ENCODE results near the gene CERS3. TPM values are rescaled to one million over a fixed set of nuclear protein-coding genes. Genes with fewer than 3 reads are reported as not detected.
A peak's percentile ranks its signal among the peaks of the same experiment; 100 is the strongest.

CERS3 gene
- total RNA-seq, 2 experiments from 2014 or later = 0.19 to 0.31 TPM

DNA sequence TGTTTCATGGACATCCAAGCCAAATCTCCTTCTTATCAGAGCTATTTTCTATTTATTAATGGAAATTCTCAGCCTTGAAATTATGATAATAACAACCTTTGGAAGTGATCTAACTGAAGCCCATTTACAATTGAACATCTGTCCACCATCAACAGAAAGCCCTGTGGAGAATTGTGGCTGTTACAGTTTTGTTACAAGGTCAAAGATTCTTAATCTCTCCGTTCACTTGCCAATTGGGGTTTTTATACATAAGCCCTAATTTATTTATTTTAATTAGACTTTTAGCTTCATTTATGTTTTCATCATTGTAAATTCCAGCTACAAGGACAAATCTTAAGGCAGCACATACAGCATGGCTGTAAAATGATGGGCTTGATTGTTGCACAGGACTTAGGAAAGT, 3.3 kb downstream of the CERS3 start:
- Mint-ChIP-seq H3K27ac (no peak overlapping the region), H3K27me3 (no peaks in the 10 kb centered on the region), H3K36me3 (no peaks in the 10 kb centered on the region), H3K4me3 (no peak overlapping the region), H3K4me1 (ENCODE audit: low read depth) (peaks cover 19% of the 10 kb centered on the region), H3K9me3 (peaks cover 4% of the 10 kb centered on the region)
- intact Hi-C loops (cut with micrococcal nuclease) = no loop called here
- no peak for DNase-seq
- ChIA-PET POLR2A (no interaction called here), CTCF (interaction anchor here (0.6 kb wide), 1 partner anchor 141 kb away, joined by 3 read pairs; no protein-coding TSS in a partner anchor)

DNA sequence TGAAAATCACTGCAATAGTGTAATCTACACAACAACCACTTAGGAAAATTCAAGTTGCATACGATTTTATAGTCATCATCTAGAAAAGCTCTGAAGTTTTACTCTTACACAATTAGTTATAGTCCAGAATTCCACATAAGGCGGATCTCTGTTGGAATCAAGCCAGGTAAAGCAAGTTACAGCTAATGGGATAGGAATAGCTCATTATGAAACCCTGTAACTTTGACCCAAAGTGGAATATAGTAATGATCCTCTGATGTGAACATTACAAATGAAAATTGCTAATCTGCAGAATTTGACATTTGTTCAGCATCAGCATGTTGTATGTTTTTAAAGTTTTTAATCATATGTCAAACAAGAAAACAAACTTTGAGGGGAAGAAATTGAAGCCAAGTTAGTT, 4.4 kb downstream of the CERS3 start:
- H3K4me1 Mint-ChIP-seq (ENCODE audit: low read depth) = peaks cover 20% of the 10 kb centered on the region
- H3K27me3 Mint-ChIP-seq = no peaks in the 10 kb centered on the region
- H3K9me3 Mint-ChIP-seq = peaks cover 4% of the 10 kb centered on the region
- H3K36me3 Mint-ChIP-seq = no peaks in the 10 kb centered on the region
- DNase-seq = no peak
- H3K27ac Mint-ChIP-seq = no peak overlapping the region
- intact Hi-C loops (cut with micrococcal nuclease) = no loop called here
- CTCF ChIA-PET = no interaction called here
- H3K4me3 Mint-ChIP-seq = no peak overlapping the region
- POLR2A ChIA-PET = no interaction called here

DNA sequence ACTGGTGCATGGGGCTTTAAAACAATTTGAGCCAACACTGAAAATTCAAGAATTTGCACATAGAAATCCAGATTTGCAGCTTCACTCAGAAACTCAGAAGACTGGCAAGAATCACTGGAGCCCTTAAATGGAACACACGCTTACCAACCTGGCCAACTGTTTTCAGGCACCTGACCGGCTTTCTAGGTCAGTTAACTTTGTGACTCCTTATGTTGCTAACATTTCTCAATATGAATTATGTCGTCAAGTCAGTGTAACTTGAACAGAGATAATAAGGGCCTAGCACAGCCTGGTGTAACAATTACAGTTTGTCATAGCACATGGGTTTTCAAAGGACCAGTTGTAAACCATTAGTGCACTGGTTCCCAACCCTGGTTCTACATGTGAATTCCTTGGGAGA, 6.8 kb downstream of the CERS3 start:
- DNase-seq = no peak
- peaks cover 4% of the 10 kb centered on the region for H3K9me3 Mint-ChIP-seq
- ChIA-PET POLR2A (no interaction called here), CTCF (no interaction called here)
- H3K4me1 Mint-ChIP-seq (ENCODE audit: low read depth) = peaks cover 19% of the 10 kb centered on the region
- intact Hi-C loops (cut with micrococcal nuclease) = no loop called here
- H3K4me3 Mint-ChIP-seq = no peak overlapping the region
- H3K27ac Mint-ChIP-seq = no peak overlapping the region
- no peaks in the 10 kb centered on the region for H3K36me3 Mint-ChIP-seq
- H3K27me3 Mint-ChIP-seq = no peaks in the 10 kb centered on the region

GRCh38 chr15:100520132-100520921, 8.4 kb downstream of the CERS3 start:
- DNase-seq = no peak
- H3K9me3 Mint-ChIP-seq = peaks cover 4% of the 10 kb centered on the region
- CTCF ChIA-PET = interaction anchor here (1.1 kb wide), 1 partner anchor 52 kb away, joined by 3 read pairs; no protein-coding TSS in a partner anchor

DNA sequence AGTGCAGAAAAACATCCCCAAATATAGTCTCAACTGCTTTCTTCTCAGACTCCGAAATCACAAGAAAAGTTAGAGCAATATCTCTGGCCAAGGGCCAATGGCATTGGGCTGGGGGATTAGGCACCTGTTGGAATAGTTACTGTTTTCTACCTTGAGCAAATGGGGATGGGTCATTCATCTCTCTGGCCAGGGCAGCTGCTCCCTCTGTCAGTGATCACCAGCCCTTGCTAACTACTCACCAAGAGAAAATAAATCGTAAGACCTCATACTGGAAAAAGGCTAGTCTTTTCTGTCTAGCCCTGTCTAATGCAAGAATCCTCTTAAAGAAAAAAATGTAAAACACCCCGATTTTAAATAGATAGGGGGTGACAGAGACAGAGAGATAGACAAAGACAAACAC, 10.9 kb downstream of the CERS3 start:
- POLR2A ChIA-PET = no interaction called here
- H3K27me3 Mint-ChIP-seq = no peaks in the 10 kb centered on the region
- peaks cover under 1% of the 10 kb centered on the region for H3K9me3 Mint-ChIP-seq
- H3K36me3 Mint-ChIP-seq = no peaks in the 10 kb centered on the region
- peaks cover 21% of the 10 kb centered on the region for H3K4me1 Mint-ChIP-seq (ENCODE audit: low read depth)
- intact Hi-C loops (cut with micrococcal nuclease) = no loop called here
- H3K27ac Mint-ChIP-seq = no peak overlapping the region
- H3K4me3 Mint-ChIP-seq = no peak overlapping the region
- DNase-seq = no peak
- CTCF ChIA-PET = no interaction called here

More at GRCh38 chr15:100520132-100520921, 8.4 kb downstream of the CERS3 start:
- POLR2A ChIA-PET = no interaction called here
- H3K36me3 Mint-ChIP-seq = no peaks in the 10 kb centered on the region
- intact Hi-C loops (cut with micrococcal nuclease) = no loop called here
- no peak overlapping the region for H3K4me3 Mint-ChIP-seq
- peaks cover 21% of the 10 kb centered on the region for H3K4me1 Mint-ChIP-seq (ENCODE audit: low read depth)
- H3K27ac Mint-ChIP-seq = no peak overlapping the region
- no peaks in the 10 kb centered on the region for H3K27me3 Mint-ChIP-seq

- intact Hi-C loops (cut with micrococcal nuclease) = no loop called here
- Mint-ChIP-seq H3K27ac (no peak overlapping the region), H3K4me1 (ENCODE audit: low read depth) (peaks cover 21% of the 10 kb centered on the region), H3K9me3 (no peaks in the 10 kb centered on the region), H3K4me3 (no peak overlapping the region), H3K36me3 (no peaks in the 10 kb centered on the region), H3K27me3 (no peaks in the 10 kb centered on the region)
- DNase-seq = no peak
- ChIA-PET POLR2A (no interaction called here), CTCF (no interaction called here)
Observed at GRCh38 chr15:100516643-100517512, 11.9 kb downstream of the CERS3 start.

- peak; percentile 18 for DNase-seq
Observed at GRCh38 chr15:100515758-100516157, 13.0 kb downstream of the CERS3 start.

DNA sequence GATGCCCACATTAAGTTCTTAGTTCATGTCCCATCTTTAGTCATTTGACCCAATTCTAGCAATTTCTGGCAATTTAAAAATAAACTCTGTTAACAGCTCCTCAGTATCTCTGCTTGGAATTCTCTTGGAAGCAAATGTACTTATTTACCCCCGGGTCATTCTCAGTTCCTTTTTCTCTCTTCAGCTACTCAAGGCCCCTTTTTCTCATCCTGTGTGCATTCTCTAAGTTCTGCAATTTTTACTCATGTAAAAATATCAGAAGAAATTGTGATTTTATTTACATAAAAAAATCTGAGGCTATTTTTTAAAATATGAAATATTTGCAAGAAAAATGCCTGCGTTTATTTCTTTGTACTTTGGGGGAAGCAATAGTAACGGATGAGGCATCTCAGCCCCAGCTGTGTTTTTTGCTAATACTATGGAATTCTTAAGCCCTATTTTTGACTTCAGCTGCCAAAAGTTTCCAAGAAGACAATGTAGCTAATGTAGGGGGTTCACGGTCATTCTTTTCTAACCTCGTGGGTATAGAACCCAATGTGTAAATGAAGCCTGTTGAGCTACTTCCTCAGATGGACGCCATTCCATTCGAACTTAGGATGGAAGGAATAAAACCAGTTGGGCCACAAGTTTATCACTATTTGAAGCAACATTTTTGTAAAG, 20.0 kb downstream of the CERS3 start:
- DNase-seq = no peak
- Mint-ChIP-seq H3K27me3 (no peaks in the 10 kb centered on the region), H3K27ac (no peak overlapping the region), H3K4me3 (no peak overlapping the region), H3K36me3 (no peaks in the 10 kb centered on the region), H3K4me1 (ENCODE audit: low read depth) (no peaks in the 10 kb centered on the region), H3K9me3 (no peaks in the 10 kb centered on the region)
- intact Hi-C loops (cut with micrococcal nuclease) = no loop called here
- ChIA-PET POLR2A (no interaction called here), CTCF (no interaction called here)

More at GRCh38 chr15:100515758-100516157, 13.0 kb downstream of the CERS3 start:
- peak overlapping the region; percentile 23 for H3K27ac Mint-ChIP-seq
- H3K36me3 Mint-ChIP-seq = no peaks in the 10 kb centered on the region
- POLR2A ChIA-PET = no interaction called here
- no peaks in the 10 kb centered on the region for H3K27me3 Mint-ChIP-seq
- no peaks in the 10 kb centered on the region for H3K9me3 Mint-ChIP-seq
- peaks cover 15% of the 10 kb centered on the region for H3K4me1 Mint-ChIP-seq (ENCODE audit: low read depth)
- intact Hi-C loops (cut with micrococcal nuclease) = no loop called here
- H3K4me3 Mint-ChIP-seq = no peak overlapping the region
- CTCF ChIA-PET = no interaction called here

DNA sequence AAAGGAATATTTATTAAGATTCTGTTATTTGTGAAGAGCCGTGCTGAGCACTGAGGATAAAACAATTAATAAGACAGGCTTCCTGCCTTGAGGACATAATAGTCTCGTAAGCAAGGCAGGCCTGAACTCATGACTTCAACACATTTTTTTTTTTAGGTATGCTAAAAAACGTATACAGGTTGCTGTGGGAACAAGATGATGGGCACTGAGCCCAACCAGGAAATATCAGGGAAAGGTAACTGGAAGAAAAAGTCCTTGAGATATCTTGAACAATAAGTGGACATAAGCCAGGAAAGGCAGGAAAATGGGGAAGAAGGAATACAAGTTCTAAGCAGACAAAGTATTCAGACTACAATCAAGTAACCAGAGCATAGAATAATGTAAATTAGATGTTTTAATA, 26.1 kb downstream of the CERS3 start:
- no peaks in the 10 kb centered on the region for H3K36me3 Mint-ChIP-seq
- no peaks in the 10 kb centered on the region for H3K27me3 Mint-ChIP-seq
- H3K27ac Mint-ChIP-seq = no peak overlapping the region
- CTCF ChIA-PET = no interaction called here
- no peaks in the 10 kb centered on the region for H3K9me3 Mint-ChIP-seq
- no peak for DNase-seq
- H3K4me1 Mint-ChIP-seq (ENCODE audit: low read depth) = no peaks in the 10 kb centered on the region
- intact Hi-C loops (cut with micrococcal nuclease) = no loop called here
- H3K4me3 Mint-ChIP-seq = no peak overlapping the region
- POLR2A ChIA-PET = no interaction called here

DNA sequence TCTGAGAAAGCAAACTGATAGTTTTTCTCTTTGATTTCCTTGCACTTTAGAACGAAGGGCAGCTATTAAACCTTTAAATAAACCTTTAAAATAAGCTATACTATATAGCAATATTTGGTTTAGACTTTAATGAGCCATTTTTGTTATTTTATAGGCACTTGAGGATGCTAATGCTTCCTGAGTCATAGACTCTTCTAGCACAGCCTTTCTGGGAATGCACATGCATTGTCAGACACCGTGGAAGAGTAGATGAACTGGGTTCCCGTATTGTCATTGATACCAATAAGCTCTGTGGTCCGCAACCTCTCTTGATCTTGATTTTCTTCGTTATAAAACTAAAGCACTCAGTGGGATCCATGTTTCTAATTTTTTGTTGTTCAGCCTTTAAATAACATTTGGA, 27.6 kb downstream of the CERS3 start:
- no peak overlapping the region for H3K27ac Mint-ChIP-seq
- intact Hi-C loops (cut with micrococcal nuclease) = no loop called here
- no peaks in the 10 kb centered on the region for H3K4me1 Mint-ChIP-seq (ENCODE audit: low read depth)
- no peaks in the 10 kb centered on the region for H3K9me3 Mint-ChIP-seq
- ChIA-PET CTCF (no interaction called here), POLR2A (no interaction called here)
- no peaks in the 10 kb centered on the region for H3K36me3 Mint-ChIP-seq
- peaks cover 3% of the 10 kb centered on the region for H3K27me3 Mint-ChIP-seq
- no peak overlapping the region for H3K4me3 Mint-ChIP-seq
- DNase-seq = no peak

- Mint-ChIP-seq H3K9me3 (no peaks in the 10 kb centered on the region), H3K36me3 (no peaks in the 10 kb centered on the region), H3K27ac (no peak overlapping the region), H3K4me3 (no peak overlapping the region), H3K27me3 (peaks cover 3% of the 10 kb centered on the region), H3K4me1 (ENCODE audit: low read depth) (no peaks in the 10 kb centered on the region)
- no peak for DNase-seq
- ChIA-PET POLR2A (no interaction called here), CTCF (interaction anchor here (1.5 kb wide), 1 partner anchor 150 kb away, joined by 4 read pairs; no protein-coding TSS in a partner anchor)
- intact Hi-C loops (cut with micrococcal nuclease) = no loop called here
Observed at GRCh38 chr15:100500226-100500990, 28.3 kb downstream of the CERS3 start.

- DNase-seq = no peak
- H3K27me3 Mint-ChIP-seq = peaks cover 5% of the 10 kb centered on the region
- no peak overlapping the region for H3K4me3 Mint-ChIP-seq
- CTCF ChIA-PET = no interaction called here
- H3K36me3 Mint-ChIP-seq = no peaks in the 10 kb centered on the region
- intact Hi-C loops (cut with micrococcal nuclease) = no loop called here
- H3K4me1 Mint-ChIP-seq (ENCODE audit: low read depth) = peaks cover 3% of the 10 kb centered on the region
- no peaks in the 10 kb centered on the region for H3K9me3 Mint-ChIP-seq
- H3K27ac Mint-ChIP-seq = no peak overlapping the region
- POLR2A ChIA-PET = no interaction called here
Observed at GRCh38 chr15:100495861-100496260, 32.9 kb downstream of the CERS3 start.

Measured in activated CD4-positive, alpha-beta memory T cell treated with anti-CD3 and anti-CD28 coated beads for 36 hours (primary cell).